Sigmoid colon (tissue), 7 donors: ENCODE measurements around the gene H6PD. TPM values are rescaled to one million over a fixed set of nuclear protein-coding genes. Genes with fewer than 3 reads are reported as not detected.

Source experiments
- DNase-seq: peaks from one replicate; pipeline ENCODE4 v3.0.0-alpha.2; 2019
- H3K27ac ChIP-seq, 4 donors: fragments of 200-600 bp; sonication (generic); one replicate each; pipeline ENCODE4 v1.5.1; 2016 to 2019; ENCODE audit warnings: mild to moderate bottlenecking in 1 of 4
- H3K27me3 ChIP-seq, 3 donors: fragments of 200-600 bp; sonication (generic); one replicate each; pipeline ENCODE4 v1.5.1; 2019; ENCODE audit warnings: mild to moderate bottlenecking in 1 of 3
- H3K36me3 ChIP-seq, 4 donors: fragments of 200-600 bp; sonication (generic); one replicate each; pipeline ENCODE4 v1.5.1; 2016 to 2019
- H3K4me1 ChIP-seq, 4 donors: fragments of 200-600 bp; sonication (generic); one replicate each; pipeline ENCODE4 v1.5.1; 2017 to 2019
- H3K4me3 ChIP-seq, 4 donors: fragments of 200-600 bp; sonication (generic); one replicate each; pipeline ENCODE4 v1.5.1; 2017 to 2019; ENCODE audit warnings: mild to moderate bottlenecking in 2 of 4, moderate library complexity in 1 of 4
- H3K9me3 ChIP-seq, 4 donors: fragments of 200-600 bp in 3 of 4; sonication (generic) in 3 of 4; one replicate each; pipeline versions ENCODE4 v1.5.1 to v1.6.1; 2013 to 2019
- EP300 ChIP-seq, 4 donors: sonication (generic); formaldehyde crosslinking; IDR thresholded peaks; one replicate each; pipeline ENCODE4 v1.6.1; 2017; ENCODE audit warnings: antibody characterized with exemption in 4 of 4
- POLR2A ChIP-seq, 2 donors: fragments of 450-650 bp; IDR thresholded peaks; one replicate each; pipeline ENCODE4 v1.6.1; 2016; ENCODE audit warnings: antibody characterized with exemption in 2 of 2, mild to moderate bottlenecking in 2 of 2, moderate library complexity in 2 of 2
- POLR2AphosphoS5 ChIP-seq, 4 donors: sonication (generic); formaldehyde crosslinking; IDR thresholded peaks; one replicate each; pipeline ENCODE4 v1.6.1; 2017; ENCODE audit warnings: antibody characterized with exemption in 4 of 4
- WGBS, 2 donors: extraction: QIAGEN DNeasy Blood & Tissue Kit; methylation state at CpG; one replicate each; pipeline ENCODE4 v1.1.7; 2013; 5-methylcytosine and 5-hydroxymethylcytosine counted together
- intact Hi-C: fragments of 100-400 bp; cut with DNase I; formaldehyde crosslinking; loops from one replicate; pipeline ENCODE4 v1.15.1; 2023
- polyA plus RNA-seq, 3 donors: library from polyadenylated mRNA; stranded (reverse); fragments of 200-250 nt; gene quantifications; one replicate each; pipeline ENCODE4 v1.2.3, GENCODE V29; 2013
- total RNA-seq, 4 donors: library from RNA; depleted of rRNA; stranded (reverse); fragments of >200 nt; gene quantifications; one replicate each; pipeline ENCODE4 v1.1.0, GENCODE V29; 2016
- TF ChIP-seq, protein P1 (sequence below), 4 experiments: fragments of 450-650 bp in 3 of 4; fragments of 200-600 bp in 1 of 4; IDR thresholded peaks; one replicate each; pipeline ENCODE4 v1.5.1; 2016 to 2019; ENCODE audit warnings: antibody characterized with exemption in 4 of 4, mild to moderate bottlenecking in 3 of 4, moderate library complexity in 2 of 4
- donor health status: healthy with polysubstance abuse.
- donor health status: Bipolar disorder and iron deficiency.
- donor health status: healthy.

Gene H6PD
- total and polyA plus RNA-seq, 7 donors, result 2.8 to 34.3 (median 23.2) TPM

DNA sequence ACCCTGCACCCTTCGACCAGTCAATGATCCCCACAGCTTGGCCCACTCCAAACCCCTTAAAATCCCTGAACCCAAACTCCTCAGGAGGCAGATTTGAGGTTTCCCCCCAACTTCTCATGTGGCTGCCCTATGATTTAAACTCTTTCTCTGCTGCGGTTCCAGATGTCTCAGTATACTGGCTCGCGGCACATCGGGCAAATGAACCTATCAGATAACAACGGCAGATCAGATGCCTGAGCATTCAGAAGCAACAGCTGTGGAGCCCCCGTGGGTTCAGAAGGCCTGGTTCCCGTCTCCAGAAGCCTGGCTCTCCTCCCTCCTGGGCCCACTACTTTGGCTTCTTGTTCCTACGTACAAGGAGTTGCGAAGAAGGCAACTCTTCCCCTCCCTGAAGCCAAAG lies 43.3 kb upstream of the H6PD start:
- DNase-seq, result no peak
- TF ChIP-seq POLR2AphosphoS5 (IDR thresholded peaks at IDR 0.05) (no peak), POLR2A (IDR thresholded peaks at IDR 0.05) (no peak), EP300 (IDR thresholded peaks at IDR 0.05) (no peak)
- TF ChIP-seq, protein P1, sequence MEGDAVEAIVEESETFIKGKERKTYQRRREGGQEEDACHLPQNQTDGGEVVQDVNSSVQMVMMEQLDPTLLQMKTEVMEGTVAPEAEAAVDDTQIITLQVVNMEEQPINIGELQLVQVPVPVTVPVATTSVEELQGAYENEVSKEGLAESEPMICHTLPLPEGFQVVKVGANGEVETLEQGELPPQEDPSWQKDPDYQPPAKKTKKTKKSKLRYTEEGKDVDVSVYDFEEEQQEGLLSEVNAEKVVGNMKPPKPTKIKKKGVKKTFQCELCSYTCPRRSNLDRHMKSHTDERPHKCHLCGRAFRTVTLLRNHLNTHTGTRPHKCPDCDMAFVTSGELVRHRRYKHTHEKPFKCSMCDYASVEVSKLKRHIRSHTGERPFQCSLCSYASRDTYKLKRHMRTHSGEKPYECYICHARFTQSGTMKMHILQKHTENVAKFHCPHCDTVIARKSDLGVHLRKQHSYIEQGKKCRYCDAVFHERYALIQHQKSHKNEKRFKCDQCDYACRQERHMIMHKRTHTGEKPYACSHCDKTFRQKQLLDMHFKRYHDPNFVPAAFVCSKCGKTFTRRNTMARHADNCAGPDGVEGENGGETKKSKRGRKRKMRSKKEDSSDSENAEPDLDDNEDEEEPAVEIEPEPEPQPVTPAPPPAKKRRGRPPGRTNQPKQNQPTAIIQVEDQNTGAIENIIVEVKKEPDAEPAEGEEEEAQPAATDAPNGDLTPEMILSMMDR (IDR thresholded peaks at IDR 0.05), result no peak
- Histone ChIP-seq H3K36me3 (no peaks in the 10 kb centered on the region), H3K4me1 (peaks cover 0 to 3% (median 1%) of the 10 kb centered on the region in 4 donors), H3K4me3 (no peak overlapping the region), H3K27me3 (no peaks in the 10 kb centered on the region), H3K27ac (no peak overlapping the region), H3K9me3 (no peaks in the 10 kb centered on the region)
- intact Hi-C loops, result loop anchor here (10.0 kb wide), 1 partner anchor 276 kb away; no protein-coding TSS in a partner anchor
- 83 to 92% methylated on average over 10 of the region's 10 CpGs for WGBS, 2 donors

DNA sequence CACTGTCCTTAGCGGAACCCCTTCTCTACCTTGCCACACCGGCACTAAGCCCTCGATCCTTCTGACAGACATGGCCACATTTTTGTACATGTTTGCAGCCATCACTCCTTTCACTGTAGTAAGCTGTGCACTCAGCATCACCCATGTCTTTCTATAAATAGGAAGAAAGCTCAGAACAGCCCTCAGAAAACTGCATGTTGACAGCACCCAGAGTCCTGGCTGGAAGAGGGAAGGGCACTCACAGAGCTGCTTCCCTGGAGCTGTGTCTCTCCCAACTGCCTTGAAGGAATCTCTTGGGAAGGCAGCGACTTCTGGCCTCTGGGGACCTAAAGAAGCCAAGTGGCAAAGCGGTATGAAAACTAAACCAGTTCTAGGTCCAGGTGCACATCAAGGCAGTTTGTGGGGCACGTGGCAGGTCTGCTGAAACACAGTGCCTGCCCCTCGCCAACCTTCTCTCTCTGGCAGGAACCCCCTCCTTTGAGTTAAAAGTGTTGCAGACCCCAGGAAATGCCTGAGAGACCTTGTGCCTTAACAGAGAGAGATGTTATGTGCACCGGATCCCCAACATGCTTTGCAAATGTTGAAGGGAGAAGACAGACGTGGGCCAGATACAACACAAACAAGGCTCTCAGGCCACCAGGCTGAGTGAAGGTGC lies 41.9 kb upstream of the H6PD start:
- no peak overlapping the region for H3K4me3 ChIP-seq
- no peaks in the 10 kb centered on the region for H3K36me3 ChIP-seq
- intact Hi-C loops, result loop anchor here (10.0 kb wide), 1 partner anchor 278 kb away; no protein-coding TSS in a partner anchor
- 74 to 85% methylated on average over 9 of the region's 9 CpGs for WGBS, 2 donors
- no peak overlapping the region for H3K27ac ChIP-seq
- no peak for DNase-seq
- H3K9me3 ChIP-seq, result no peaks in the 10 kb centered on the region
- TF ChIP-seq, protein P1 (IDR thresholded peaks at IDR 0.05), result no peak
- no peak for TF ChIP-seq EP300 (IDR thresholded peaks at IDR 0.05)
- no peak for TF ChIP-seq POLR2AphosphoS5 (IDR thresholded peaks at IDR 0.05)
- TF ChIP-seq POLR2A (IDR thresholded peaks at IDR 0.05), result no peak
- H3K27me3 ChIP-seq, result peaks cover 0 to 10% (median 8%) of the 10 kb centered on the region in 3 donors
- H3K4me1 ChIP-seq, result peaks cover 0 to 9% (median 4%) of the 10 kb centered on the region in 4 donors

DNA sequence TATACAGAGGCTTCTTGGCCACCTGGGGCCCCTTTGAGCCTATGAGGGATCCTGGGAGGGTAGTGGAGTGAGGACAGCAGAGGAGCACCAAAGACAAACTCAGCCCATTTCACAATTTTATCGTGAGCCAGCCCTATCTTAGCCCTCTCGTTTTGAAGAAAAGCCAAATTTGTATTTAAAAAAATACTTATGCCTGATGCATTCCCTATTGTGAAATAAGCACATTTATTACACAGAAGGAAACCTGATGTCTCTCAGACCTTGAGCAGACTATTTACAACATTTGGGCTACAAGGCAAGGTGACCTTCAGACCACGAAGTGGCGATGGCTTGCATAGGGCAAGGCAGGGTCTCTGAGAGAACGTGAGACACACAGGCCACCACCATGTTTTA lies 41.3 kb upstream of the H6PD start:
- Histone ChIP-seq H3K36me3 (no peaks in the 10 kb centered on the region), H3K27me3 (peaks cover under 1 to 15% (median 13%) of the 10 kb centered on the region in 3 donors), H3K9me3 (no peaks in the 10 kb centered on the region), H3K27ac (no peak overlapping the region), H3K4me1 (peaks cover 0 to 14% (median 5%) of the 10 kb centered on the region in 4 donors), H3K4me3 (no peak overlapping the region)
- intact Hi-C loops, result loop anchor here (10.0 kb wide), 1 partner anchor 278 kb away; no protein-coding TSS in a partner anchor
- DNase-seq, result no peak
- WGBS, 2 donors, result 69 to 78% methylated on average over 5 of the region's 5 CpGs
- TF ChIP-seq EP300 (IDR thresholded peaks at IDR 0.05), result no peak
- TF ChIP-seq, protein P1 (IDR thresholded peaks at IDR 0.05), result no peak
- TF ChIP-seq POLR2A (IDR thresholded peaks at IDR 0.05), result no peak
- TF ChIP-seq POLR2AphosphoS5 (IDR thresholded peaks at IDR 0.05), result no peak

DNA sequence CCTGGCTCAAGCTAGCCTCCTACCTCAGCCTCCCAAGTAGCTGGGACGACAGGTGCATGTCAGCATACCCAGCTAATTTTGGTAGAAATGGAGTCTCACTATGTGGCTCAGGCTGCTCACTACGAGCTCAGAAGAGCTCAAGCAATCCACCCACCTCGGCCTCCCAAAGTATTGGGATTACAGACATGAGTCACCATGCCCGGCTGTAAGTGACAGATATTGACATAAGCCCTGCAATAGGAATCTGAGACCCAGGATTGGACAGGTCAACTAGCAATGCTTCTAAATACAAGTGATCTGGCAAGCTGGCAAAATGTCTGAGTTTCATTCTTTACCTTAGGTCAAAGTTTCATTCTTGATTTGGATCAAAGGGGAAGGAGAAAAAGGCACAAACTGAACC lies 40.5 kb upstream of the H6PD start:
- 32 to 73% methylated on average over 4 of the region's 4 CpGs for WGBS, 2 donors
- intact Hi-C loops, result loop anchor here (10.0 kb wide), 1 partner anchor 279 kb away; no protein-coding TSS in a partner anchor
- H3K27me3 ChIP-seq, result peaks cover 3 to 23% (median 20%) of the 10 kb centered on the region in 3 donors
- DNase-seq, result no peak
- no peaks in the 10 kb centered on the region for H3K9me3 ChIP-seq
- H3K27ac ChIP-seq, result no peak overlapping the region
- no peak overlapping the region for H3K4me3 ChIP-seq
- H3K4me1 ChIP-seq, result peaks cover 0 to 22% (median 13%) of the 10 kb centered on the region in 4 donors
- no peak for TF ChIP-seq POLR2A (IDR thresholded peaks at IDR 0.05)
- no peak for TF ChIP-seq POLR2AphosphoS5 (IDR thresholded peaks at IDR 0.05)
- TF ChIP-seq, protein P1 (IDR thresholded peaks at IDR 0.05), result no peak
- TF ChIP-seq EP300 (IDR thresholded peaks at IDR 0.05), result no peak
- H3K36me3 ChIP-seq, result no peaks in the 10 kb centered on the region
